Head of caudate nucleus (tissue), 42 donors: ENCODE results near the gene EMX1.

Experiments used
- DNase-seq, 42 donors: peaks; one replicate each; pipeline versions ENCODE4 v3.0.0 to v3.0.0-alpha.2; 2020 to 2021; ENCODE audit warnings: mixed read lengths in 7 of 42
- intact Hi-C: fragments of 100-400 bp; cut with DNase I; formaldehyde crosslinking; loops from one replicate; pipeline ENCODE4 v1.15.0; 2022

The EMX1 gene

DNA sequence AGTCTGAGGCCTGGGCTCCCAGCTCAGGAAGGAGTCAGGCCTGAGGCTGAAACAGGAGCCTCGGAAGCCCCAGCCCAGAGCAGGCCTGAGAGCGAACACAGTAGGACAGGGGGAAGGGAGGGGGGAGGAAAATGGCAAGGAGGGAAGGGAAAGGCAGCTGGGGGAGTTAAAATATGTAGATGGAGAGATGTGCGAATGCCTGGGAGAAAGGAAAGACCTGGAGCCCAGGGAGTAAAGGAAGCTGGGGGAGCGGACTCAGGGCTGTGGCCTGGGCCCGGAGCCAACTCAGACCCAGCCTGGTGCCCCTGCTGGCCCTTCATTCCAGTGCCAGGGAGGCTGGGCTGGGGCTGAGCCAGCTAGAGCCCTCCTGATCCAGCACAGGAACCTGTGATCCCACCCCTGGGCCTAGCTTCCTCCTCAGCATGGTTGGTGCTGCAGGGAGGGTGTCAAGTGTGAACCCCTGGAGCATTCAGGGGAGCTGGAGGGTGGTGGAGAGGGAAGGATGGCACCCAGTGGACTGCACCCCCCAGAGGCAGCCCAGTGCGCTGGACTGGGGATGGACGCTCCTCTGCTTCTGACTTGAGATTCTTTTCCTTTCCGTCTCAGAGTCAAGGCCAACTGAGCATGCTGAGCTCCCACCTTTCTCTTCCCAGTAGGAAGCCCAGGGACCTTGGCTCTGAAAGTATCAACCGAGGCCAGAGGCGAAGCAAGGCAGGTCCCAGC lies 46.3 kb downstream of the EMX1 start:
- no peak for DNase-seq
- intact Hi-C loops, result no loop called here

DNA sequence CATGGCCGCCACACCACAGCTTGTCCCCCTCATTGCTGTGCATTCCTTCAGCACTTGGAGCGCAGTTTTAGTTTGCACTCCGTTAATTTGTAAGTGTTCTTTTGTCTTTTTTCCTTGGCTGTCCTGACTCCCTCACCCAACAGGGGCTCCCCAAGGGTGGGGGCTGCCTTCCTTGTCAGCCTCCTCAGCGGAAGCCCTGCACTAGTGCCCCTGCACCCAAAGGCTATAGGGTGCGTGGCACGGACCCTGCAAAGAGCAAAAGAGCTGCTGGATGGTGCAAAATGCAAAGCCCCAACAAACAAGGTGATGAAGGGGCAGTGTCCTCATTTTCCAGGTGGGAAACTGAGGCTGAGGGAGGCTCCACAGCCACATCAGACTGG lies 46.8 kb downstream of the EMX1 start:
- no peak for DNase-seq
- intact Hi-C loops, result no loop called here

DNA sequence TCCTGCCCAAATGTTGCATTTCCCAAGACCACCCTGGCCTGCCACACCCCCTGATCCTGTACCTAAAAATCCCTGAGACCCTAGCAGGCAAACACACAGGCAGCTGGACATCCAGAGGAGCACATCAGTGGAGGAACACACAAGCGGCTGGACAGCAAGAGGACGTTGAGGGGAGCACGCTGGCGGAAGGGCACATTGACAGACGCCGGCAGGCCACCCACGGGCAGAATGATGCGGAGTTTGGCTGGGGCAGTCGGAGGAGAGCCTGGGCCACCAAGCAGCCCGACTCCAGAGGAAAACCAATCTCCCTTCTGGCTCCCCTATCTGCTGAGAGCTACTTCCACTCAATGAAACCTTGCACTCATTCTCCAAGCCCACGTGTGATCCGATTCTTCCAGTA lies 47.7 kb downstream of the EMX1 start:
- intact Hi-C loops, result no loop called here

DNA sequence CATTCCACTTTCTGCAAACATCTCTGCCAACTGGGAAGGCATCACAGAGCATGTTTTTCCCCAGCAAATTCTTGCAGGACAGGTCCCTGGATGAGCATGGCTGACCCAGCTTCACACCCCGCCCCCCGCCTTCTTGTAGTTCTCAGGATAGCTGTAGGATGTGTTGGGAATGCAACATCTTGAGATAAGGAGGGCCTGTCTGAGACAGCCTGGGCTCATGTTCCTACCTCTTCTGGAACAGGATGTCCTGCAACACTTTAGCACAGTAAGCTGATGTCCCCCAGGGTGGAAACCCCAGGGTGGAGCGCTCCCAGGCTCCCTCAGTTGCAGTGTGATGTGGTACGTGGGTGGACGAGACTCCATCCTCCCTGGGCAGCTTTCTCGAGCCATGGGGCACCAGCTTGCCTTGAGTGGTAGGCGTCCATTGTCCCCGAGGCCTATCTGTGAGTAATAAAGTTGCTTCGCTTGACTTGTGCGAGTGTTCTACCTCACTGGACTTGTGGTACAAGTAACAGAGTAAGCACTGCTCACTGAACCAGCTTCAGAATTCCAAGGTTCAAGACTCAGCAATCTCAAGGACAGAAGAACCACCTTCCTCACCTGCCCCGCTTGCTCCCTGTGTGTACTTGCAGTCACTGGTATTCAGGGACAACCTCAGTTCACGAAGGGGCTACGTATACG lies 48.6 kb downstream of the EMX1 start:
- DNase-seq, result no peak
- intact Hi-C loops, result no loop called here

More for the DNA sequence above, 47.7 kb downstream of the EMX1 start:
- no peak for DNase-seq

DNA sequence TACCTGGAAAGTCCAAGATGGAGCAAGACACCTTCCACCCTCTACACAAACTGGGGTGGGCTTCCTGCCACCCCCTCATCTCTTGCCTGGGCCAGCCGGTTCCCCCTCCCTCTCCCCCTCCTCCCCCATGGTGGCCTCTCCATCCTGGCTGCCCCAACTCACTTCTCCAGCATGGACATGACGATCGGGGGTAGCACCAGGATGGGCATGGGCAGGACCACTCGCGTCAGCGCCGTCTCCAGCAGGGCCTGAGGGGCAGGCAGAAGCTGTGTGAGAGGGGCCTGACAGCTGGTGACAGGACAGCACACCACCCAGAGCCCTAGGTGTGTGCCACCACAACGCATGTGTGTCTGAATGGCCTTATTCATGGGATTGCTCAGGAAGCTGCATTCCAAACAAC lies 51.0 kb downstream of the EMX1 start:
- intact Hi-C loops, result no loop called here
- no peak for DNase-seq

DNA sequence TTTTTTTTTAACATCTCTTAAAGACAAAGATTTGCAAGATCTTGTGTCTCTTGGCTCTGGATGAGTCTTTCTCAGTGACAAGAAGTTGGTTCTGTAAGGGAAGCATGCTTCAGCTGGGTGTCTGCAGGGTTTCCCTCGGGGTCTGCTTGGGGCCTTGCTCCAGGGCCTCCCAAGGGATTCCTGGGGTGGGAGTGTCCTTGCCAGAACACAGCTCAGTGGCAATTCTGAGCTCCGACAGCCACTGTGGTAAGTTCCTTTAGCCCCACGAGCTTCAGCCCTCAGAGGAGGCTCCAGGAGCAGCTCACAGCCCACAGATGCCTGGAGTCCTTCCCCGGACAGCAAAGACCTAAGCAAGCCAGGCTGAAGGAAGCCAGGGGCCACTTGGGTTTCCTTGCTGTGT lies 52.4 kb downstream of the EMX1 start:
- DNase-seq, result no peak
- intact Hi-C loops, result no loop called here

DNA sequence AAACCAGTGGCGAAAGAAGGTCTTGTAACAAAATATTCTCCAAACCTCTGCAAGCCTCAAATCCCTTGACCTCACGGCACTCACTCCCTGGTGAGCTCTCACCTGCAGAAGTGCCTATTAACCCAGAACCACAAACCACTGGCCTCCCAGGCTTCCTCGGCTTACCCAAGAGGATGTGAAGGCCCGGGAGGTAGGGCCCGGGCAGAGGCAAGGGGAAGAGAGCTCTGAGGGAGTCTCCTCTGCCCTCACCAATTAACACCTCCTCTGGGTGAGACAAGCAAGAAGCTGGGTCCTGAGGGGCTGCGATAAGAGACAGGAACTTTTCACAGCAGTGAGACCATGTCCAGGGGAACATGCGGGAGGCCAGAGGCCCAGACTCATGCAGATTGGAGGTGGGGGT lies 53.7 kb downstream of the EMX1 start:
- no peak for DNase-seq
- intact Hi-C loops, result no loop called here

DNA sequence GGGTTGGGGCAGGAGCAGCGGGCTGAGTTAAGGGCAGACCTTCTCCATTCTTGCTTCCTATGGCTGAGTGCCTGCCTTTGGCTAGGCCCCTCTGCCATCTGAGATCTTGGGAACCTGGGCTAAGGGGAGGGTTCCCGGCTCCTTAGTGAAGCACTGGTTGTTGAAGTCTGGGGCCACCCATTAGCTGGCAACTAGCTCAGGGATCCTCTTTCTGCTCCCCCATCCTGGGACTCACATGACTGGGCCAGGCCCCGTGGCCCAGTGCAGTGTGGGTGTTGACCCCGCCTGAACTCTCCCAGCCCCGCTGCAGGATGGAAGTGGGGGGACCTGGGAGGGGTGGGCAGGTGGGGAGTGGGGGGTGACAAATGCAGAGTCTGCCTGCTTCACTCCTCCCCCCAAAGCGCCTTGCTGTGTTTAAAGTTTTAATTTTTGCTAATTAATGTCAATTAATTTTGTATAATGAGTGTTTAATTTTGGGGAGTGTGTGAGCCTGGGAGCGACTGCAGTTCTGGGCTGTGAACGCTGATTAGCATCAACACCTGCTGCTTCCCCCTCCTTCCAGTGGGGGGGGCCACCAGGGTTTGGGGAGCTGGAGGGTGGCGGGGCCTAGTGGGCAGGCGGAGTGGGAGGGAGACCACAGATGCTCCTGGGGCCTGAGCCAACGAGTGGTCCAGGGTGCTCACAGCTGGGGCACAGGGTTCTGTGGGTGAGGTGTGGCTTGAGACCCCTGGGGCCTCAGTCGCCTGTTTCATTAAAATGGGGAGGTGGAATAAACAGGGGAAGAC lies 55.2 kb downstream of the EMX1 start:
- DNase-seq, result no peak
- intact Hi-C loops, result no loop called here

DNA sequence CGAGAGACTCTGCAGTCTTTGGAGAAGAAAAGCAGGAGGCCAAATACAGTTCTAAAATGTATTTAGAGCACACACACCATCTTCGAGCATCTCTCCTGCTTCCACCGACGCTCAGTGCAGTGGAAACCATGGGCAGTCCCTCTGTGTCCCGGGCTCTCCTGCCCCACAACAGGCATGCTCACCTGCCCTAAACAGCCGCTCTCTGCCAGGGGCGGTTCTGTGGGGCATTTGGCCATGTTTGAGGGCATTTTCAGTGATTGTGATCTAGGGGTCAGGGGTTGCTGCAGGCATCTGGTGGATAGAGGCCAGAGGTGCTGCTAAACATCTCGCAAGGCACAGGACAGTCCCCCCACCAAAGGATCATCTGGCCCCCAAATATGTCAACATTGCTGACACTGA lies 55.8 kb downstream of the EMX1 start:
- no peak for DNase-seq
- intact Hi-C loops, result no loop called here

DNA sequence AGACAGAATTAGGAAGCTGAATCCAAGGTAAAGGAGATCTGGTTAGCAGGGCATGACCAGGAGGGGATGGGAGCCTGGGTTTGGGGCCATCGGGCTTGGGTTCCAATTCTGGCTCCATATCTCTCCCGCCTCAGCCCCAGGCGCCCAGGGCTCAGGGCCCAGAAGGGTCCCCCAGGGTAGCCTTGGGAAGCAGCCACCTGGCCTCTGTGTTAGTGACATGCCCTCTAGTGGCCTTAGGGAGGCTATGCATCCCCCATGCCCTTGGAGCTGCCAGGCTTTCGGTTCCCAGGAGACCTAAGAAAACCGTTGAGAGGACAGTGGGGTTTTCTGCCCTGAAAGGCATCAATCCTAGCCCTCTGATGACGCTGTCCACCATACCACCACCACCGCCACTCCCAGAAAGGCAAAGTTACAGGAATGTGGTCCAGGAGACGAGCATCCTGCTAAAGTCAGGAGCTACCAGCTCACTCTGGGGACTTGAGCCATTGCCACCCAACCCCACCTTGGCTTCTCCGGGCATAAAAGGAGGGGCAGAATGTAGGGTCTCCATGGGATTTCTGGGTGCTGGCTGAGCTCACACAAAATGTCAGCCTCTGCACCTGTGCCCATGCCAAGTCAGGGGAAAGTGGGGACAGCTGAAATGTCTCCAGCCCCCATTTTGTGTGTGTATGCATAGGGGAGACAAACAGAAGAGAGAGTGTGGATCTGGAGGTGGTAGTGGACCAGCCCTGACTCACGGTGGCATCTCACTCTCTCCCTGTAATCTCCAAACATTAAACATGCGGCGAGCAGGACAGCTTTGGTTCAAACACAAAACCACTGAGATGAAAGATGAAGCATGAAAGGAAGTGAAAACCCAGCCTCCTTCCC lies 56.5 kb downstream of the EMX1 start:
- peak in 40 of 42 donors; percentile 12 to 71 (median 38) for DNase-seq
- intact Hi-C loops, result no loop called here

DNA sequence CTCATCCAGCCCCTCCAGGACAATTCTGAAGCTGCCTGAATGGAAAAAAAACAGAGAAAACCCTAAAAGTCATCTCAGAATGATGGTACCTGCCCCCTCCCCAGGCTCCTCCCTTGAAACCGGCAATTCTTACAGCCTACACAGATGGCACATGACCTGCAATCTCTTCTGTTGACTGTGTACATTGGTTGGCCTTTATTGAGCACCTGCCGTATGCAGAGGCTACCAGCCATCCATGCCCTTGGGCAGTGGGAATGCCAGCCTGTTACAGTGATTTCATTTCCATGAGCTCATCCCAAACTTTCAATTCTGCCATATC lies 57.1 kb downstream of the EMX1 start:
- no peak for DNase-seq
- intact Hi-C loops, result no loop called here

DNA sequence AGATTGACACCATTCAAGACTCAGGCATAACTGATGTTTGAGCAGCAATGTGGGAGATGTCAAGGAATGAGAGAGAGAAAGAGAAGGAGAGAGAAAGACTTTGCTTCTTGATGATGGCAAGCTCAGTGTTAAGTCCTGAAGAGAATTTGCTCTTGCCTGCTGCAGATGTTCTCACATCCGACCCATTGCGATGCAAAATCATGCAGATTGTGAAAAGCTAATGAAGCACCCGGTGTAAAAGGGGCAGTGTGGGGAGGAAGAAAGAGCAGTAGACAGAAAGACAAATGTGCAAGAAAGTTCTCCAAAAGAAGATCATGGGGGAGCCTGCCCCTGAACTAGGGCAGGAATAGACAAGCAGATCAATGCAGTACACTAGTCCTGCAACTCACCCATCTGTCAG lies 57.7 kb downstream of the EMX1 start:
- intact Hi-C loops, result loop anchor here (5.0 kb wide), 1 partner anchor 83 kb away; no protein-coding TSS in a partner anchor
- no peak for DNase-seq

DNA sequence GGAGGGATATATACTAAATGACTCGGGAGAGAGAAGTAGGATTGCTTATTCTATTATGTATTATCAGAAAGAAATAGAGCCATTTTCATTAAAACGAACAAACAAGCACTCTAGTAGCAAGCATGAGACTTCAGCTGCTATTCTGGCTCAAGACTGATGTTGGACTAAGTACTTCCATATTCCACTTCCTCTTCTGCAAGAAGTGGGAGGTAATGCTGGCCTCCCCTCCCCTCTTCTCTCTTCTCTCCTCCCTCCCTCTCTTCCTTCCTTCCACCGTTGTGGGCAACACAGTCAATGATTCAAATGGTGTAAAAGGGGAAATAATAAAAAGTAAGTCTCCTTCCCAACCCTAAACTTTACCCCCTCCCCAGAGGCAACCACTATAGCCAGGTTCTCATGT lies 62.6 kb downstream of the EMX1 start:
- DNase-seq, result peak in 1 of 42 donors; percentile 29
- intact Hi-C loops, result loop anchor here (5.0 kb wide), 1 partner anchor 88 kb away; no protein-coding TSS in a partner anchor

DNA sequence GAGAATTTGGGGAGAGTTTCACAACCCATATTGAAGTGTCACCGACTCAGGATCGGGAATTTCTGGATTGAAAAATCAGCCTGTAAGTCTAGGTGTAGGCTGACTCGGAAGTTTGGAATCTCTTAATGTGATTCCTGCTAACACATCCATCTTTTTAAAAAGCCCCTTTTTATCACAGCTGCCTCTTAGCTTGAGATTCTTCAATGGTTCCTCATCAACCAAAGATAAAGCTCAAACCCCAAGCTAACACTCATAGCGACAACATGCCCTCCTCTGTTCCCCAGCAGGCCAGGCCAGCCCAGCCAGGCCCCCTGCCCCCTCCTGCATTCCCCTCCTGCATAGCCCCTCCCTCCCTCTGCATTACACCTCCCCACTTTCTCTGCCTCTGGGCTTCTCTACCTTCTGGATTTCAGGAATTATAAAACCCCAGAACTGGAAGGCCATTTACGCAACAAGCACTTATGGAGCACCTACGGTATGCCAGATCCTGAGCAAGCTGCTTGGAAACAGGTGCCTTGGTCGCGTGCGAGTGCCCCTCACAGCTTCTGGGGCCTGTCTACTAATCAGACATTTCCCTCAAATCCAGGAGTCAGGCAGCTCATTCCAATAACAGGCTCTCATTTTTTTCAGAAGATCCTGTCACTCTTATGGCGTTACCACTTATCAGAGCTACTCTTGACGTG lies 63.4 kb downstream of the EMX1 start:
- DNase-seq, result no peak
- intact Hi-C loops, result no loop called here

DNA sequence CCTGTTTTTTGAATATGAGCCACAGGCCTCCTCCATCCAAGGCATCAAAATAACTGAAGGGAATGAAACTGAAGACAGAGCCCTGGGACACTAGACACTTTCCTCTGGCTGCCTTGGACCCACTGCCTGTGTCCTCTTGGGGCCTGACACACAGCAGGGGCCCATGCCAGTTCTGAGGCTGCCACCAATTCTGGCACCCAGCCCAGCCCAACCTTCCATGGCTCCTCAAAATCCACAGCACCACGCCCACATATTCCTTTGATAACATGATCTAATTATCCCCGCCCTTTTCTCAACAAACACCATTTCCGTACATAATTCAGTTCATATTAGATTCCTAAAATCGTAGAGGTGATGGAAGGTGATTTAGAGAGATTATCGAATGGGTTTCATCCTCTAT lies 64.2 kb downstream of the EMX1 start:
- intact Hi-C loops, result no loop called here
- DNase-seq, result peak in 6 of 42 donors; percentile 19 to 48 (median 36)

DNA sequence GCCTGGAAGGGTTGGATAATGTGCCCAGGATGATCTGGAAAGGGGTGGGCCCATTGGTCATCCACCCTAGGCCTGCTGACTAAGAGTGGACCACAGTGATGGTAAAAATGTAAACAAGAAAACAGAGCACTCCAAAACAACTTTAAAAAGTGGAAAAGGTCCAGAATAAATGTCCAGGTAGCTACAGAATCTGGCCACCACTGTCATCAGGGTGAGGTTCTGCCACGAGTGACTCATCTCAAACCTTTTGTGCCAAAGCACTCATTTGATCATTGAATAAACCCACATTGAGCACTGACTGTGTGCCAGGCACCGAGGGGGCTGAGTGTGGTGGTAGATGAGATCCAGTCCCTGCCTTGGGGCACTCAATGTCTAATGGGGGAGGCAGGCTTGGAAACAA lies 64.9 kb downstream of the EMX1 start:
- intact Hi-C loops, result no loop called here
- no peak for DNase-seq

DNA sequence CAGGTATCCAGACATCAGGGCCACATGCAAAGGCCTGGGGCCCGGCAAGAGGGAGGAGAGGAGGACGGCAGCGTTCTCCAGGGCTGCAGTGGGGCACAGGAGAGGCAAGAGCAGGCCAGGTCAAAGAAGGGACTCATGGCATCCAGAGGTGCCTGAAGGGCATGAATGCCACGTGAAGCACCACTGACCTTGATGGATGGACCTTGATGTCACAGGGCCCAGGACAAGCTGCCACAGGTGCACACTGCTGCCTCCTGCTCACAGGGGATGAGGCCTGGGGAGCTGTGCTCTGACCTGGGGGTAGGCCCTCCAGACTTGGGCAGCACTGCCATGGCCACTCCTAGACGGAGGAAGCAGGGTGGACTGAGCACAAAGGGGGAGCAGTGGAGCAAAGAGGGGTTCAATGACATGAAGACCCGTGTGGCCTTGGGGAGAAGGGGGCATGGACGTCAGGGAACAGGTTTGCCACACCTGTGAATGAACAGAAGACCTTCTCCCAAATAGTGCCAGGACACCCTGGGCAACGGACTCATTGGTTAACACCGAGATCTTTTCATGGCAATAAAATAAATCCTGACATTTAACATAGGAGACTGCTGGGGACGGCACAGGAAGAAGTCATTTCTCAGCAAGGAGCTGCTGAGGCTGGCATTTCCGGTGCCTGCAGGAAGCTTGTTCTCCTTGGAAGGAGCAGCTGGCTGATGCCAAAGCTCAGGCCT lies 65.6 kb downstream of the EMX1 start:
- DNase-seq, result no peak
- intact Hi-C loops, result no loop called here

DNA sequence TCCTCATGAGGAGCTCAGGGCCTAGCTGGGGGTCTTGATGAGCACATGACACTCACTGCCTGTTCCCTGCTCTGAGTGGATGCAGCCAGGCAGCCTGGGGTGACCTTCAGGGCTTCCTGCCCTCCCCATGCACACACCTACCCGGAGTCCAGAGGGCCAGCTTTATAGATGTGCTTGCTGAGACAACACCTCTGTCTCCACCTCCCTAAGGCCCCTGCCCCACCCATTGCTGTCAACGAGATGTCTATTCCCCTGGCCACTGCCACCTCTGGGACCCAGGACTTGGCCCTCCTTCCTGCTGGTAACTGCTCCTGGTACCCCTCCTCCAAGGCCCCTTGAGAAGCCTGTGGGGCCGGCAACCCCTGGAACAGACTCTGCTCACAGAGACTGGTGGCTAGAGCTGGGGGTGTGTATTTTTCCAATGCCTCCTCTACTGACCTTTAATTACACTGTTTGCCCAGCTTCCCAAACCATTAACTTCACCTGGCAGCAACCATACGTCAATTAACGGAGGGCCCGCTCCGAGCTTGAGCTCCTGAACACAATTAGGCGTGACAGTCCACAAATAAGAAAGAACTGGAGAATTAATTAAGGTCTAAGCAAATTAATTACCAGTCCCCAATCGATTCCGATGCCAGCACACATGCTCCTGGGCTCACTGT lies 66.3 kb downstream of the EMX1 start:
- intact Hi-C loops, result no loop called here
- DNase-seq, result no peak
